Measurements from ENCODE around the gene RRP15.

- TF ChIP-seq CTCF (IDR thresholded peaks at IDR 0.05) (no peak), POLR2A (IDR thresholded peaks at IDR 0.05) (no peak)
These were observed 13.3 kb downstream of the RRP15 start for GRCh38 chr1:218298398-218298797.
